Measurements from ENCODE around the gene ERN1.

The ERN1 gene

DNA sequence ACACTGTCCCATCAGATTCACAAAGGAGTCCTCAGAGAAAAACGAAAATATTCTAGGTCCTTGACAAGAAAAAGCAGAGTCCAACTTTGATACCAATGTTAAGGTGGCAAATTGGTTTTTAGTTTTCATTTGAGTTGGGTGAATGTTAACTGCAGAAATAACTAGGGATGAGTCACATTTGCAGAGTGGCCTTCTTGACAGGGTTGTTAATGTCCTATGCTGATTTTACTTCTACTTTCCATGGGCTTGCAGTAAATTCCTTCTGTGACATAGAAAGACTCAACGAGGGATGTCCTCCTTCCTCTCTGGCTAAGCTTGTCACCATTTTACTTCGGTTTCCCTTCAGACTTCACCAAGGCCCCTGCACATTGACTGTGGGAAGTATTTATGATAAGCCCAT lies 62.3 kb downstream of the ERN1 start:
- Mint-ChIP-seq H3K36me3 (ENCODE audit: low read depth) (peaks cover 68% of the 10 kb centered on the region), H3K27me3 (ENCODE audit: low read depth) (no peaks in the 10 kb centered on the region), H3K4me3 (no peak overlapping the region), H3K27ac (no peak overlapping the region), H3K9me3 (peaks cover 23% of the 10 kb centered on the region), H3K4me1 (no peaks in the 10 kb centered on the region)
- TF ChIP-seq, protein P1, sequence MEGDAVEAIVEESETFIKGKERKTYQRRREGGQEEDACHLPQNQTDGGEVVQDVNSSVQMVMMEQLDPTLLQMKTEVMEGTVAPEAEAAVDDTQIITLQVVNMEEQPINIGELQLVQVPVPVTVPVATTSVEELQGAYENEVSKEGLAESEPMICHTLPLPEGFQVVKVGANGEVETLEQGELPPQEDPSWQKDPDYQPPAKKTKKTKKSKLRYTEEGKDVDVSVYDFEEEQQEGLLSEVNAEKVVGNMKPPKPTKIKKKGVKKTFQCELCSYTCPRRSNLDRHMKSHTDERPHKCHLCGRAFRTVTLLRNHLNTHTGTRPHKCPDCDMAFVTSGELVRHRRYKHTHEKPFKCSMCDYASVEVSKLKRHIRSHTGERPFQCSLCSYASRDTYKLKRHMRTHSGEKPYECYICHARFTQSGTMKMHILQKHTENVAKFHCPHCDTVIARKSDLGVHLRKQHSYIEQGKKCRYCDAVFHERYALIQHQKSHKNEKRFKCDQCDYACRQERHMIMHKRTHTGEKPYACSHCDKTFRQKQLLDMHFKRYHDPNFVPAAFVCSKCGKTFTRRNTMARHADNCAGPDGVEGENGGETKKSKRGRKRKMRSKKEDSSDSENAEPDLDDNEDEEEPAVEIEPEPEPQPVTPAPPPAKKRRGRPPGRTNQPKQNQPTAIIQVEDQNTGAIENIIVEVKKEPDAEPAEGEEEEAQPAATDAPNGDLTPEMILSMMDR (IDR thresholded peaks at IDR 0.05; ENCODE audit: unreplicated experiment in 3 of 3): no peak

DNA sequence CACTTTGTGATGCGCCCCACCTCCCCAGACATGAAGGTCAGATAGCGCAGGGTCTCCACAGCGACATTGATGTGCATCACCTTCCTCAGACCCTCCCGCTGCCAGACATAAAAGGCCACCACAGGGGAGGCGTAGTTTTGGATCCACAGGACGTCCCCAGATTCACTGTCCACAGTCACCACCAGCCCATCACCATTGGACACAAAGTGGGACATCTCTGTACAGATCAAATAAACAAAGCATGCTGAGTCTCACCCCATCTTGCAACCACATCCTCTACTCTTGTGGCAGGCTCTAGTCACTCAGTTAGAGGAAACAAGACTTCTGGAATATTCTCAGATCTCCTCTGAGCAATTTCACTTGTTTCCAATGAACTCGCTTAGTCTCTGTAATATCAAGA lies 63.2 kb downstream of the ERN1 start:
- TF ChIP-seq, protein P1 (IDR thresholded peaks at IDR 0.05; ENCODE audit: unreplicated experiment in 3 of 3): no peak
- Mint-ChIP-seq H3K4me1 (no peaks in the 10 kb centered on the region), H3K36me3 (ENCODE audit: low read depth) (peaks cover 59% of the 10 kb centered on the region), H3K27ac (no peak overlapping the region), H3K4me3 (no peak overlapping the region), H3K27me3 (ENCODE audit: low read depth) (no peaks in the 10 kb centered on the region), H3K9me3 (peaks cover 23% of the 10 kb centered on the region)

DNA sequence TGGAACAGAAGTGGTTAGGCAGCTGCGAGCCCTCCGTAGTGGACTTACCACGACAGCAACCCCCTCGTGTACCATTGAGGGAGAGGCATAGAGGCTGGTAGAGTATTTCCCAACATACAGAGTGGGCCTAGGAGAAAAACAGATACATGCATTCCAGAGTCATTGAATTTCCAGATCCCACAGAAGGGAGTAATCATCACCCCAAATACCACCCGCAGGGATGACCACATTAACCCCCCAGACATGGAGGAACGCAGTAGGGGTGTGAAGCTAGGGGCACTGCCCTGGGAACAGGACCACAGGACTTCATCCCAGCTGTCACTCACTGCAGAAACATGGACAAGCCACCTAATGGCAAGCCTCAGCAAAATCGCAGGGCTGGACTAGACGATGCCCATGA lies 64.8 kb downstream of the ERN1 start:
- TF ChIP-seq, protein P1 (IDR thresholded peaks at IDR 0.05; ENCODE audit: unreplicated experiment in 3 of 3): no peak
- no peak overlapping the region for H3K27ac Mint-ChIP-seq
- H3K4me3 Mint-ChIP-seq: no peak overlapping the region
- no peaks in the 10 kb centered on the region for H3K27me3 Mint-ChIP-seq (ENCODE audit: low read depth)
- H3K9me3 Mint-ChIP-seq: peaks cover 18% of the 10 kb centered on the region
- peaks cover 48% of the 10 kb centered on the region for H3K36me3 Mint-ChIP-seq (ENCODE audit: low read depth)
- peaks cover 4% of the 10 kb centered on the region for H3K4me1 Mint-ChIP-seq

DNA sequence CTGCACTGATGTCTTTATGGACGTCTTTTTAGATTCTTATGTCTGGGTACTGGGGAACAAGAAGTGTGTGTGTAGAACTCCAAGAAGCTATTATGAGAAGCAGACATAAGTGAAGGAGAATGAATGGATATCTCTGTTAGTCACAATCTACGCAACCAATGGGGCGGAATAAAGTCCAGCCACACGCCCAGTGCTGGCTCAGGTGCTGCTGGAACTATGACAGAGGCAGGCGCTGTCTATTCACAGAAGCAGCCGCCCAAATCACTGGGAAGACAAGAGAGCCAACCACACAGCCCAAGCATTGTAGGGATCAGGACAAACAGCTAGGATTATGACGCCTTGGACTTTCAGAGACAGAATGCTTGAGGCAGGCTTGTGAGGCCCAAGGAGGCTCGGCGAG lies 65.6 kb downstream of the ERN1 start:
- Mint-ChIP-seq H3K4me3 (no peak overlapping the region), H3K36me3 (ENCODE audit: low read depth) (peaks cover 43% of the 10 kb centered on the region), H3K9me3 (peaks cover 10% of the 10 kb centered on the region), H3K4me1 (peaks cover 7% of the 10 kb centered on the region), H3K27me3 (ENCODE audit: low read depth) (no peaks in the 10 kb centered on the region), H3K27ac (no peak overlapping the region)
- TF ChIP-seq, protein P1 (IDR thresholded peaks at IDR 0.05; ENCODE audit: unreplicated experiment in 3 of 3): no peak

DNA sequence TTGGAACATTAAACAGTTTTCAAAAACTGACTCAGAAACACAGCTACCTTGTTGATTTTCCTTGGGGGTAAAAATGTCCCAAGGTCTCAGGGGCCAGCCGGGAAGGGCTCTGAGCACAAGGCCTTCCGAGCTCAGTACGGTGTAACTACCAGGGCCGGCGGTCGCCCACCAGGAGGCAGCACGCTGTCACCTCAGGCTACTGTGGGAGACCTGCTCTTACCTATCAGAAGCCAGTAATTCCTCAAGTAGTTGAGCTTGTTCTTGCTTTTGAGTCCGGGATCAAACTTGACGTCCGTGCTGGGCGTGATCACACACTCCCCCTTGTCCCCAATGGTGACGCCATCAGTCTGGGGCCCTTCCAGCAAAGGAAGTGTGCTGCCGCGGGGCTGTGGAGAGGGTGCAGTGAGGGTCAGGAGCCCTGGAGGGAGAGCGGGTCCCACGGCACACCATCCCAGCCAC lies 66.1 kb downstream of the ERN1 start:
- TF ChIP-seq, protein P1 (IDR thresholded peaks at IDR 0.05; ENCODE audit: unreplicated experiment in 3 of 3): peak; percentile 45 to 55 (median 50)
- Mint-ChIP-seq H3K4me3 (no peak overlapping the region), H3K27me3 (ENCODE audit: low read depth) (no peaks in the 10 kb centered on the region), H3K36me3 (ENCODE audit: low read depth) (peaks cover 38% of the 10 kb centered on the region), H3K4me1 (peaks cover 7% of the 10 kb centered on the region), H3K27ac (no peak overlapping the region), H3K9me3 (peaks cover 7% of the 10 kb centered on the region)

DNA sequence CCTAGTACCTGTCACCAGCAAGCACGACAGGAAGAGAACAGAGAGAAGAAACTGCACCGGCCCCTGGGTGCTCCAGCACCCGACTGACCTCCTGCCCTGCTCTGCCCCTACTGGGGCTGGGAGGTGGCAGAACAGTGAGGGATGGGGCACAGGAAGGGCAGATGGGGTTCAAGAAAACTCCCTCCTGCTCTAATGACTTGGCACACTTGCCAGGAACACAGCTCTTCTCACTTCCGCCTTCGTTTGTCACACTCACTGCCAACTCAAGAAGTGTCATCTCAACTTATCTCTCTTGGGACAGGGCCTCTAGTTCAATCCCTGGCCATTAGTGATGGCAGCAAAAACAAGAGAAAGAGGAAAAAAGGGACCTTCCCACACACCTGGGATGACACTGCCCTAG lies 66.9 kb downstream of the ERN1 start:
- Mint-ChIP-seq H3K36me3 (ENCODE audit: low read depth) (peaks cover 34% of the 10 kb centered on the region), H3K27ac (no peak overlapping the region), H3K4me3 (no peak overlapping the region), H3K27me3 (ENCODE audit: low read depth) (no peaks in the 10 kb centered on the region), H3K9me3 (no peaks in the 10 kb centered on the region), H3K4me1 (peaks cover 7% of the 10 kb centered on the region)
- TF ChIP-seq, protein P1 (IDR thresholded peaks at IDR 0.05; ENCODE audit: unreplicated experiment in 3 of 3): no peak

Measured in nephron (organoid).